GM21825 (cell line): Measurements from ENCODE around the gene ASPSCR1.
A peak's percentile ranks its signal among the peaks of the same experiment; 100 is the strongest.

Experiments
- ATAC-seq: cut with Tn5 transposase; IDR thresholded peaks from one replicate; pipeline ENCODE4 v1.9.1; 2021; ENCODE audit warnings: mild to moderate bottlenecking, moderate library complexity; ENCODE audit not compliant: unreplicated experiment

The ASPSCR1 gene

GRCh38 chr17:82022310-82022980 lies 45.0 kb downstream of the ASPSCR1 start, which contains the start of gene CENPX:
Gene CENPX (minus strand): TSS chr17:82022878. CDS start chr17:82022861, 17 bp downstream.
- ATAC-seq, result no peak

GRCh38 chr17:82022981-82023446 lies 45.6 kb downstream of the ASPSCR1 start, which contains the start of gene LRRC45:
Gene LRRC45 (plus strand): TSS chr17:82023305. CDS start chr17:82023644, 339 bp downstream.
- peak; percentile 79 for ATAC-seq

GRCh38 chr17:82023447-82024241 lies 46.2 kb downstream of the ASPSCR1 start:
- ATAC-seq, result no peak

- no peak for ATAC-seq
Measured at GRCh38 chr17:82024859-82025258, 47.4 kb downstream of the ASPSCR1 start.

DNA sequence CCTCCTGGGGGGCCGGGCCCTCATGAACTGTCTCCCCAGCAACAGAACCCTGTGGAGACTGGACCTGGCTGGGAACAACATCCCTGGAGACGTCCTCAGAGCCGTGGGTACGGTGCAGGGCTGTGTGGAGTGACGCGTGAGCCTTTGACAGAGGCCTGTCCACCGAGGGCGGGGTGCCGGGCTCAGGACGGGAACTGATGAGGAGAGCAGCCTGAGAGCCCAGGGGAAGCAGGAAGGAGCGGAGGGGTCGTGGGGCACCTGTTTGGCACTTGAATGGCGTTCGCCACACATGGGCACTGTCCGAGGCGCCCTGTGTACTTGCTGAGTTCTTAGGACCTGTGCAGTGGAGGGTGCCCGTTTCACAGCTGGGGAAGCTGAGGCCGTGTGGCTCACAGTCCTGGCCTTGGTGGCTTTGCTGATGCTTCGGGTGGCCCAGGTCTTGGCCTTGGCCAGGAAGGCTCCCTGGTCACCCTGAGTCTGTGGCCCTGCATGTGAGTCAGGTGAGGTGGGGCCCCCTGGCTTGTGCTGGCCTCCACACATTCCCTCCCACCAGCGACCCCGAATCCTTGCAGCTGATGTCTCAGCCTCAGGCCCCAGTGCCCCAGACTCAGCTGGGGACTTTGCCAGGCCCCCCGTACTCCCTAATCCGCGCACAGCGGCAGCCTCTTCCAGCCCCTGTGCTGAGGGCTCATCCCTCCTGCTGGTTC lies 48.1 kb downstream of the ASPSCR1 start:
- ATAC-seq, result no peak

- ATAC-seq, result no peak
Measured at GRCh38 chr17:82028246-82028645, 50.8 kb downstream of the ASPSCR1 start.

GRCh38 chr17:82028966-82029365 lies 51.5 kb downstream of the ASPSCR1 start:
- ATAC-seq, result no peak

DNA sequence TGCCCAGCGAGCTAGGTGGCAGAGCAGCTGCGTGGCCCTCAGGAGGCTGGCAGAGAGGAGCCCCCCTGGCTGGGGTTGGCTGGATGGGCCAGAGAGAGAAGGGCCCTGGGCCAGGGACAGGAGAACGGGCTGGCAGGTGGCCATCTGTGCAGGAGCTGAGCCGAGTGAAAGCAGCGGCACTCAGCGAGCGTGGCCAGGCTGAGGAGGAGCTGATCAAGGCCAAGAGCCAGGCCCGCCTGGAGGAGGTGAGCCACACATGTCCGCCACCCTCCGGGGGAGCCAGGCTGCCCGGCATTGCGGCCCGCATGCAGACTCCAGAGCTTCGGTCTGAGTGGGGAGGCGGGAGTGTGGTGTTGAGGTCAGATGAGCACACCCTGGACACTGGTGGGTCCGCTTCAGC lies 52.0 kb downstream of the ASPSCR1 start:
- ATAC-seq, result no peak

DNA sequence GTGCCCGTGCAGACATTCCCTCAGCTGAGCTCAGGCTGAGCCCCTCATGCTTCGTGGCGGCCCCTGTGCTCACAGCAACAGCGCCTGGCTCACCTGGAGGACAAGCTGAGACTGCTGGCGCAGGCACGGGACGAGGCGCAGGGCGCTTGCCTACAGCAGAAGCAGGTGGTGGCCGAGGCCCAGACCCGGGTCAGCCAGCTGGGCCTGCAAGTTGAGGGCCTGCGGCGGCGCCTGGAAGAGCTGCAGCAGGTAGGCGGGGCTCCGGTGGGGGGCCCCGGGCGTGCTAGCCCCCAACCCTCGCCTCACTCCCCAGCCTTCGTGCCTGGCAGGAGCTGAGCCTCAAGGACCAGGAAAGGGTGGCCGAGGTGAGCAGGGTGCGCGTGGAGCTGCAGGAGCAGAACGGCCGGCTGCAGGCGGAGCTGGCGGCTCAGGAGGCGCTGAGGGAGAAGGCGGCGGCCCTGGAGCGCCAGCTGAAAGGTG lies 52.6 kb downstream of the ASPSCR1 start:
- ATAC-seq, result no peak

GRCh38 chr17:82030470-82031302 lies 53.3 kb downstream of the ASPSCR1 start:
- peak; percentile 41 for ATAC-seq

DNA sequence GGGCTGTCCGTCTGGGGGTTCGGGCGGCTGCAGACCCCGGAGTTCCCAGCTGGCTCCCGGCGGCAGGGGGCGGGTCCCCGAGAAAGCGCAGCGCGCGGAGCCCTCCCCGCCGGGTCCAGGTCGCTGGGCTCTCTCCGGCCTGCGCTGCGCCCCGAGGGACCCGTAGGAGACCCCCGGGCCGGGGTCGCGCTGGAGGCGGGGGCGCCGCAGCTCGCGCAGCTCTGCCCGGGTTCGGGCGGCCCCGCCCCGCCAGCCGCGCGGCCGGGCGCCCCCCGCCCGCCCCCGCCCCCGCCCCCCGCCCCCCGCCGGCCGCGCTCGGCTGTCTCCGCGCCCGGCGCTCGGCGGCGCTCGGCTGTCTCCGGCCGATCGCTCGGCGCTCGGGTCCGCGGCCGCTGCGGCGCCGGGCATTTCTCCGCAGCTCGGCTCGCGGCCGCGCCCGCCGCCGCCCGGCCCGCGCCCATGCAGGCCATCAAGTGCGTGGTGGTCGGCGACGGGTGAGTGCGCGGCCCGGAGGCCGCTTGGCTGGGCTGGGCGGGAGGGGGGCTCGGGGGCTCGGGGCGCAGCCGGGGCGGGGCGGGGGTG lies 54.0 kb downstream of the ASPSCR1 start, which contains the start of gene RAC3:
TSS of gene RAC3 (plus strand) at position 376 of the 582 bp plus-strand sequence. CDS start at position 460, 84 bp downstream.
- no peak for ATAC-seq

- no peak for ATAC-seq
Measured at GRCh38 chr17:82031885-82032627, 54.6 kb downstream of the ASPSCR1 start.

- no peak for ATAC-seq
Measured at GRCh38 chr17:82033359-82034085, 56.1 kb downstream of the ASPSCR1 start.

- ATAC-seq, result no peak
Measured at GRCh38 chr17:82034371-82035011, 57.1 kb downstream of the ASPSCR1 start.

- no peak for ATAC-seq
Measured at GRCh38 chr17:82035488-82035887, 58.1 kb downstream of the ASPSCR1 start.

DNA sequence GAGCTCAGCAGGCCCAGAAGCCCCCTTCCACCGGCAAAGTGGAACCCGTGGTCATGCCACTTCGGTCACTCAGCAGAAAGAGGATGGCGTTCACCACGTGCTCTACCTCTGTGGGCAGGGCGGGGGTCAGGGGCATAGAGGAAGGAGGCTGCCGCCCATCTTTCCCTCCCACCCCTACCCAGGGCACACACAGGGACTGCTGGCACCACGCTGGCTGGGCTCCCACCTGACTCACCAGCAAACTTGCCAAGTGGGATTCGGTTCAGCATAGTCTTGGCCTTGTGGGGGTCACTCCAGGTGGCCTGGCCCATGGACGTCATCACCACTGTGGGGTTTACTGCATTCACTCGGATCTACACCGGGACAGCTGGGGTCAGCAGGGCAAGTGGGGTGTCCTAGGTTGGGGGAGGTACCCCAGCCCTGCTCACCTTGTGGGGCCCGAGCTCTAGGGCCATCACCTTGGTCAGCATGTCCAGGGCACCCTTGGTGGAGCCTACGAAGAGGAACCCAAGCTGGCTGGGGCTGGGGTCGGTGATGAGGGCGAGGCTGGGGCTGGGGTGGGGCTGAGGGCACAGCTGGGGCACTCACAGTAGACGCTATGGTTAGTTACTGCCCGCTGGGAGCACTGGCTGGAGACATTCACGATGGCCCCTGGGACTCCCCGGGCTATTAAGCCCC lies 58.7 kb downstream of the ASPSCR1 start:
- no peak for ATAC-seq

DNA sequence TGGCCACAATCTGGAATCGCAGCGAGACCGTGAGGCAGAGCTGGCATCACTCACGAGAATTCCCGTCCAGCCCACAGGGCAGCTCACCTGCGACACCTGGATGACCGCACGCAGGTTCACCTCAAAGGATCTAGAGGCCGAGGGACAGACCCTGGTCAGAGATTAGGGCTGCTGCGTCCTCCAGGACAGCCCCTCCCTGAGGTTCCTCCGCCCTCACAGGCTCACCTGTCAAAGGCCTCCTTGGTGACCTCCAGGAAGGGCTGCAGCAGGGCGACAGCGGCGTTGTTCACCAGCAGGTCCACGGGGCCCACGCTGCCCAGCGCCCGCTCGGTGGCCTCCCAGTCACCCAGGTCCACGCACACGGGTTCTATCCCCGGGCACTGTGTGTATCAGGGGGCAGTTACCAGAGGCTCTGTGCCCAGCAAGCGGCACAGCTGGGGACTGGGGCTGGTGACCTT lies 59.2 kb downstream of the ASPSCR1 start:
- ATAC-seq, result no peak
